ENCODE data around the gene NMUR1. TPM values are rescaled to one million over a fixed set of nuclear protein-coding genes. Genes with fewer than 3 reads are reported as not detected.

NMUR1 gene
- total RNA-seq, 1 donor, result under 0.01 TPM

DNA sequence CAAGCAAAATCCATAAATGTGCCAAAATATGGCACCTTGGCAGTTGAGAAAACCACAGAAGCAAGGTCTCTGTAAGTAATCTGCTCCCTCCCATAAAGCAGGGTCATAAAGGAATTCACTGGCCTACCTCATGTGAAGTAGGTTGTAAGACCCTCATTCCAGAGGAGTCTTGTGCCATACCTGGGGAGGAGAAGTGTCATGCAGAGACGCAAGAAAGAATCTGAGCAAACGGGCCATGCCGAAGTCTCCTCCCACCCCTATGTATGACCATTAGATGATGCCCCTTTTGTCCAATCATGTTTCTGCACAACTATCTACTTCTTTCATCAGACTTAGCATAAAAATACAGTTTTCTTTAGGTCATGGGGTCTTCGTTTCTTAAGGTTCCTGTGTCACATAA, 14.6 kb downstream of the NMUR1 start:
- Histone ChIP-seq H3K4me1 (ENCODE audit: insufficient read depth, low read length) (peaks cover 13% of the 10 kb centered on the region), H3K4me2 (ENCODE audit: insufficient read depth, low read length) (no peak overlapping the region), H3K36me3 (ENCODE audit: insufficient read depth, low read length) (no peaks in the 10 kb centered on the region), H3K9me3 (ENCODE audit: low read depth, low read length) (no peaks in the 10 kb centered on the region), H2AFZ (ENCODE audit: low read length) (no peak overlapping the region), H3K4me3 (ENCODE audit: insufficient read depth, low read length) (no peak overlapping the region), H4K20me1 (ENCODE audit: insufficient read depth, low read length) (no peaks in the 10 kb centered on the region), H3K27me3 (ENCODE audit: insufficient read depth, low read length) (no peaks in the 10 kb centered on the region), H3K27ac (ENCODE audit: low read depth, low read length) (no peak overlapping the region), H3K79me2 (ENCODE audit: insufficient read depth, low read length) (no peaks in the 10 kb centered on the region)
- DNase-seq (ENCODE audit: insufficient read length, low spot score, missing footprints), result peak; percentile 43
- TF ChIP-seq, protein P1, sequence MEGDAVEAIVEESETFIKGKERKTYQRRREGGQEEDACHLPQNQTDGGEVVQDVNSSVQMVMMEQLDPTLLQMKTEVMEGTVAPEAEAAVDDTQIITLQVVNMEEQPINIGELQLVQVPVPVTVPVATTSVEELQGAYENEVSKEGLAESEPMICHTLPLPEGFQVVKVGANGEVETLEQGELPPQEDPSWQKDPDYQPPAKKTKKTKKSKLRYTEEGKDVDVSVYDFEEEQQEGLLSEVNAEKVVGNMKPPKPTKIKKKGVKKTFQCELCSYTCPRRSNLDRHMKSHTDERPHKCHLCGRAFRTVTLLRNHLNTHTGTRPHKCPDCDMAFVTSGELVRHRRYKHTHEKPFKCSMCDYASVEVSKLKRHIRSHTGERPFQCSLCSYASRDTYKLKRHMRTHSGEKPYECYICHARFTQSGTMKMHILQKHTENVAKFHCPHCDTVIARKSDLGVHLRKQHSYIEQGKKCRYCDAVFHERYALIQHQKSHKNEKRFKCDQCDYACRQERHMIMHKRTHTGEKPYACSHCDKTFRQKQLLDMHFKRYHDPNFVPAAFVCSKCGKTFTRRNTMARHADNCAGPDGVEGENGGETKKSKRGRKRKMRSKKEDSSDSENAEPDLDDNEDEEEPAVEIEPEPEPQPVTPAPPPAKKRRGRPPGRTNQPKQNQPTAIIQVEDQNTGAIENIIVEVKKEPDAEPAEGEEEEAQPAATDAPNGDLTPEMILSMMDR (IDR thresholded peaks at IDR 0.05; ENCODE audit: extremely low read depth, low read depth, low read length), result no peak

DNA sequence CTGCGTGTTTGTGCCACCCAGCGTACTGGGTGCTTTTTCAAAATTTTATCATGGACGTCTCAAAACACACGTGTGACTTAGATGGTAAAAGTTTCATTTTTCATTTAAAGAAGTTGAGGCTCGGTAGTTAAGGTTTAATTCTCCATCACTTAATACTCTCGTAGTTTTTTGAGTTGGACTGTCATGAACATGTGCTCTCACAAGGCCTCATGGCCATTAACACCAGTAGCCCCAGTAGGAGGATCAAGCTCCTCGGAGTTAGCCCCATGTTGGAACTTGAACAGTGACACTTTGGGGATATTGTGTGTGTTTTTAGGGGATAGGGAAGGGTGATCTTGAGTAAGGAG, 15.3 kb downstream of the NMUR1 start:
- H3K27me3 ChIP-seq (ENCODE audit: insufficient read depth, low read length), result no peaks in the 10 kb centered on the region
- no peaks in the 10 kb centered on the region for H4K20me1 ChIP-seq (ENCODE audit: insufficient read depth, low read length)
- TF ChIP-seq, protein P1 (IDR thresholded peaks at IDR 0.05; ENCODE audit: extremely low read depth, low read depth, low read length), result no peak
- peaks cover 13% of the 10 kb centered on the region for H3K4me1 ChIP-seq (ENCODE audit: insufficient read depth, low read length)
- H3K4me3 ChIP-seq (ENCODE audit: insufficient read depth, low read length), result peak overlapping the region; percentile 95
- peak overlapping the region; percentile 77 for H3K27ac ChIP-seq (ENCODE audit: low read depth, low read length)
- H3K79me2 ChIP-seq (ENCODE audit: insufficient read depth, low read length), result no peaks in the 10 kb centered on the region
- H2AFZ ChIP-seq (ENCODE audit: low read length), result peak overlapping the region; percentile 99
- no peaks in the 10 kb centered on the region for H3K9me3 ChIP-seq (ENCODE audit: low read depth, low read length)
- peak overlapping the region; percentile 95 for H3K4me2 ChIP-seq (ENCODE audit: insufficient read depth, low read length)
- DNase-seq (ENCODE audit: insufficient read length, low spot score, missing footprints), result no peak
- H3K36me3 ChIP-seq (ENCODE audit: insufficient read depth, low read length), result no peaks in the 10 kb centered on the region

DNA sequence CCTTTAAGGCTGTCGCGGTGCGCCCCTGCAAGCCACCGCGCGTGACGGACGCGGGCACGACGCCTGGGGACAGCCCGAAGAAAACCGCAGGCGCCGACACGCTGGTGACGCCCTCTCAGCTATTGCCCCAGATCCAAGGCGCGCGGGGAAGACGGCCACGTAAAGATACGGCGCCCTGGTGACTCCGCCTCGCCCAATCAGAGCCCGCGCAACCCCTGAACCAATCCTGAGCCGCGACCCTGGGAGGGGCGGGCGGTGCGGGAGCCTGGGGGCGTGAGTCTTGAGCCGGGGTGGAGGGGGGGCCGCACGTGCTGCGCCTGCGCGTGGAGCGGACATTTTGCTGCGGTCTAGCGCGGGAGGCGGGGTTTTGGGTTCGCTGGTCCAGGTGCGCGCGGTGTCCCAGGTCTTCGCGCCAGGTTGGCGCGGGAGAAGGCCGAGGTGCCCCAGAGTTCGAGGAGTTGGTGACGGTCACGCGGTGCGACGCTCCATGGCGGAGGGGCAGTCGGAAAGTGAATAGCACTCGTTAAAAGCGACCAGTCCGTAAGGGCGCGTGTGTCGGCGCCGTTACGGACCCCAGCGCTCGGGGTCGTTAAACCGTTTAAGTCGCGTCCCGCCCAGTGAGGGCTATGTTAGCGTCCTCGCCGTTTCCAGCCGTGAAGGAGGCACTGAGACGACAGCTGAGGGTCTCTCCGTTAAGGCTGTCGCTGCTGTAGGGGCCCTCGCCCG, 15.9 kb downstream of the NMUR1 start:
- Histone ChIP-seq H3K4me3 (ENCODE audit: insufficient read depth, low read length) (peak overlapping the region; percentile 95), H3K27me3 (ENCODE audit: insufficient read depth, low read length) (no peaks in the 10 kb centered on the region), H3K36me3 (ENCODE audit: insufficient read depth, low read length) (no peaks in the 10 kb centered on the region), H3K4me1 (ENCODE audit: insufficient read depth, low read length) (peaks cover 13% of the 10 kb centered on the region), H3K4me2 (ENCODE audit: insufficient read depth, low read length) (peak overlapping the region; percentile 97), H4K20me1 (ENCODE audit: insufficient read depth, low read length) (no peaks in the 10 kb centered on the region), H3K27ac (ENCODE audit: low read depth, low read length) (peak overlapping the region; percentile 93), H3K79me2 (ENCODE audit: insufficient read depth, low read length) (no peaks in the 10 kb centered on the region), H2AFZ (ENCODE audit: low read length) (peak overlapping the region; percentile 99), H3K9me3 (ENCODE audit: low read depth, low read length) (no peaks in the 10 kb centered on the region)
- DNase-seq (ENCODE audit: insufficient read length, low spot score, missing footprints), result peak; percentile 99
- TF ChIP-seq, protein P1 (IDR thresholded peaks at IDR 0.05; ENCODE audit: extremely low read depth, low read depth, low read length), result no peak

DNA sequence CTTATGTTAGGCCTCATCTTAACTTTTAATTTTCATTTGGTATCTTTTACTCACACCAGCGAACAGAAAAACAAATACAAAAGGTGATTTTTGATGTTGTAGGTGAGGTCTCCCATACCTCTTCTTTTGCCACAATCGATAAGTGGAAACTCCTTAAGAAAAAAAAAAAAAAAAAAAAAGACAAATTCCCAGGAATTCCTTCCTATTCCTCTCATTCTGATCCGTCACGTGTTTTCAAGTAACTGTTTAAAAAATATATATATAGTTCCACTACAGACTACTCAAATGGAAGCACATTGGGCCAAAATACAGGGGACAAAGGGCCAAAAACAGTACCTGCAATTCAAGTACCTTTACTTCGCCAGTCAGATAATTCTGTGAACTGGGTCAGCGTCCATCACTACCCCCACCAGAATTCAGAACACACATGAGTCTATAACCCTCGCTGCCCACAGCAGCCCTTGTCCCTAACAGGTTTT, 16.5 kb downstream of the NMUR1 start:
- H3K4me1 ChIP-seq (ENCODE audit: insufficient read depth, low read length), result peaks cover 13% of the 10 kb centered on the region
- H3K27ac ChIP-seq (ENCODE audit: low read depth, low read length), result peak overlapping the region; percentile 93
- no peaks in the 10 kb centered on the region for H3K9me3 ChIP-seq (ENCODE audit: low read depth, low read length)
- DNase-seq (ENCODE audit: insufficient read length, low spot score, missing footprints), result peak; percentile 65
- no peaks in the 10 kb centered on the region for H3K27me3 ChIP-seq (ENCODE audit: insufficient read depth, low read length)
- H3K79me2 ChIP-seq (ENCODE audit: insufficient read depth, low read length), result no peaks in the 10 kb centered on the region
- TF ChIP-seq, protein P1 (IDR thresholded peaks at IDR 0.05; ENCODE audit: extremely low read depth, low read depth, low read length), result no peak
- peak overlapping the region; percentile 97 for H3K4me2 ChIP-seq (ENCODE audit: insufficient read depth, low read length)
- peak overlapping the region; percentile 95 for H3K4me3 ChIP-seq (ENCODE audit: insufficient read depth, low read length)
- H2AFZ ChIP-seq (ENCODE audit: low read length), result peak overlapping the region; percentile 92
- H4K20me1 ChIP-seq (ENCODE audit: insufficient read depth, low read length), result no peaks in the 10 kb centered on the region
- no peaks in the 10 kb centered on the region for H3K36me3 ChIP-seq (ENCODE audit: insufficient read depth, low read length)
